ENCODE measurements around the gene EDARADD.
"Not testable (repeated sequence)": the region's sequence is repeated elsewhere in the genome, so short reads cannot be mapped to it uniquely, and the experiment has no call there.

The EDARADD gene

GRCh38 chr1:236502579-236502971, 108.5 kb downstream of the EDARADD start:
- TF ChIP-seq CTCF (conservative IDR thresholded peaks at IDR 0.05) (no peak), ZFX (IDR thresholded peaks at IDR 0.05) (no peak)
- no peak overlapping the region for H3K27ac ChIP-seq

GRCh38 chr1:236502972-236503639, 109.0 kb downstream of the EDARADD start:
- TF ChIP-seq ZFX (IDR thresholded peaks at IDR 0.05) (no peak), CTCF (conservative IDR thresholded peaks at IDR 0.05) (no peak)
- H3K27ac ChIP-seq: no peak overlapping the region

GRCh38 chr1:236504338-236504737, 110.3 kb downstream of the EDARADD start:
- H3K27ac ChIP-seq: not testable (repeated sequence)

GRCh38 chr1:236507022-236507700, 113.1 kb downstream of the EDARADD start:
- TF ChIP-seq ZFX (IDR thresholded peaks at IDR 0.05) (no peak), CTCF (conservative IDR thresholded peaks at IDR 0.05) (no peak)
- peak overlapping the region; percentile 35 for H3K27ac ChIP-seq

GRCh38 chr1:236508593-236509027, 114.5 kb downstream of the EDARADD start:
- no peak overlapping the region for H3K27ac ChIP-seq
- no peak for TF ChIP-seq ZFX (IDR thresholded peaks at IDR 0.05)
- no peak for TF ChIP-seq CTCF (conservative IDR thresholded peaks at IDR 0.05)

GRCh38 chr1:236509203-236509602, 115.1 kb downstream of the EDARADD start:
- no peak overlapping the region for H3K27ac ChIP-seq
- no peak for TF ChIP-seq ZFX (IDR thresholded peaks at IDR 0.05)
- no peak for TF ChIP-seq CTCF (conservative IDR thresholded peaks at IDR 0.05)

GRCh38 chr1:236509647-236510401, 115.7 kb downstream of the EDARADD start:
- H3K27ac ChIP-seq: no peak overlapping the region
- TF ChIP-seq CTCF (conservative IDR thresholded peaks at IDR 0.05): no peak
- TF ChIP-seq ZFX (IDR thresholded peaks at IDR 0.05): no peak
